ENCODE results near the gene ERGIC3.

ERGIC3 gene

DNA sequence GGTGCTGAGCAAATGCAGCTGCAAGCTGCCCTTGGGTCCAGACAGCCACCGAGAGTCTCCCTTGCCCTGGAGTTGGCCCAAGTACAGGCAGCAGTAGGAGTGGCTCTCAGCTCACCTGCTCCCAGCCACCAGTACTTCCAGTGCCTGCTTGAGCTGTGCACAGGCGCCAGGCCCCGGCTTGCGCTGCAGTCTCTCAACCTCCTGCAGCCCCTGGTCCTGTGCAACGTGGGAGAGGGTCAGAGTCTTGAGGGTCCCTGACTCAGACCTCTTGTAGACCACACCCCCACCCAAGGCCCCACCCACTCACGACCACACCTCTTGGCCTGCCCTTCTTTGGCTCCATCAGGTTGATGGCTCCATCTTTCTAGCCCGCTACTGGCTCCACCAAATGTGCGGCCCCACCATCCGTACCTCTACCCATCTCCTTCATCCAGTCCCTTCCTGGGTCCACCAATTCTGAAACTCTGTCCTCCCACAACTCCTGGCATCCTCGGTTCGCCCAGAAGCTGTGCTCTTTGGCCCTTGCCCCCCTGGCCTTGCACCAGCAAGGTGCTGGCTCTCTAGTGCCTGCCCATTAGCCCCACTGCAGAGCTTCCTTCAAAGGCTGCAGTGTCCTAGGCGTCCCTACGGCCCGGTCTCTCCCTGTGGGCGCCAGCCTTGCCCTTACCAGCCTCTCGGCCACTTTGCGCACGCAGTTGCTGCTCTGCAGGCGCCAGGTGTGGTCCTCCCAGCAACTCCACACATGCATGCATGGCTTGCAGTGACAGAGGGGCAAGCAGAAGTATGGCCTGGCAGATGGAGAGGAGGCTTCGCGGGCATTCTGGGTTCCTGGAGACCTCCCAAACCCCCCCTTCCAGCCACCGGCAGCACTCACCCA, 57.3 kb downstream of the ERGIC3 start:
- no peak for DNase-seq (ENCODE audit: low read depth)

DNA sequence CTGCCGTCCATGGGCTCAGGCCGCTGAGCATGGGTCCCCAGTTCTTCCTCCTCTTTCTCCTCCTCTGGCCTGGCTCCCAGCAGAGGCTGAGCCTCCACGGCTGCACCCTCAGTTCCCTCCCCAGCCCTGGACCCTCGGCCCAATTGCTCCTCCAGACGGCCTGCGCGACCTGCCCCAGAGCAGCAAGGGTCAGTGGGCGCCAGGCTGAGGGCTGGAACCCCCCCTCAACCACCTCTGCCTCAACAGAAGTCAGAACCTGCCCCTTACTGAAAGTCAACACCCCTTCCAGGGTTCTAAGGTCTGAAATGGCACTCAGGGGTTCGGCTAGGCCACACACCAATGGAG, 57.9 kb downstream of the ERGIC3 start:
- DNase-seq (ENCODE audit: low read depth), result no peak

DNA sequence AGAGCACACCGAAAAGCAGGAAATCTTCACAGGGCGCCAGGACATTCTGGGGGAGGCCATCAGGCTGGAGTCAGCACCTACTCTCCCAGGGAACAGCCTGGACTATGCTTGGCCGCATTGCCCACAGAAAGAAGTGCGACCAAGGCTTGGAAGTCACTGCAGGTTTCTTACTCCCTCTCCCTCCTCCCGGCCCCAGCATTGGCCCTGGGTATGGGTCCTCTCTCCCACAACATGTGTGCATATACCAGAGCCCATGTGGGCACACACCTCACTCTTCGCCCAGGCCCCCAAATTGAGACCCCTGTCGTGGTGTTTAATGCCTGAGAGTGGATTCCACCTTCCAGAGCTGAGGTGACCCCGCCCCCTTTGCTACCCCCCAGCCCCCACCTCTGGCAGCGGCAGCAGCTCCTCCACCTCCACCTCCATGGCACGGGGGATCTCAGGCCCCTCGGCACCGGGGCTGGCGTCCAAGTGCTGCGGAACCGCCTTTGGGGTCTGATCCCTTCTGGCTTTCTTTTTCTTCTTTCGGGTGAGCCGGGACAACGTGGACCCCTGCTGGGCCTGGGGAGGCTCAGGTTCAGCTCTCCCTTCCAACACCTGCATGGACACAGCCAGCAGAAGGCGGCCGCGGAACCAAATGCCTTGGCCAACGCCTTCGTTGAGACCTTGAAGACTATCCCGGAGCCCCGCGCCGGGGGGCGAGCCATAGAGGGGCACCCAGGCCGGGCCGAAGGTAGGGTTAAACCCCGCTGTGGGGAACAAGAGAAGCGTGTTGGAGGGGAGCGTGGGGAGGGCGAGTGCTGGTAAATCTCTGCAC, 58.5 kb downstream of the ERGIC3 start:
- DNase-seq (ENCODE audit: low read depth), result no peak

DNA sequence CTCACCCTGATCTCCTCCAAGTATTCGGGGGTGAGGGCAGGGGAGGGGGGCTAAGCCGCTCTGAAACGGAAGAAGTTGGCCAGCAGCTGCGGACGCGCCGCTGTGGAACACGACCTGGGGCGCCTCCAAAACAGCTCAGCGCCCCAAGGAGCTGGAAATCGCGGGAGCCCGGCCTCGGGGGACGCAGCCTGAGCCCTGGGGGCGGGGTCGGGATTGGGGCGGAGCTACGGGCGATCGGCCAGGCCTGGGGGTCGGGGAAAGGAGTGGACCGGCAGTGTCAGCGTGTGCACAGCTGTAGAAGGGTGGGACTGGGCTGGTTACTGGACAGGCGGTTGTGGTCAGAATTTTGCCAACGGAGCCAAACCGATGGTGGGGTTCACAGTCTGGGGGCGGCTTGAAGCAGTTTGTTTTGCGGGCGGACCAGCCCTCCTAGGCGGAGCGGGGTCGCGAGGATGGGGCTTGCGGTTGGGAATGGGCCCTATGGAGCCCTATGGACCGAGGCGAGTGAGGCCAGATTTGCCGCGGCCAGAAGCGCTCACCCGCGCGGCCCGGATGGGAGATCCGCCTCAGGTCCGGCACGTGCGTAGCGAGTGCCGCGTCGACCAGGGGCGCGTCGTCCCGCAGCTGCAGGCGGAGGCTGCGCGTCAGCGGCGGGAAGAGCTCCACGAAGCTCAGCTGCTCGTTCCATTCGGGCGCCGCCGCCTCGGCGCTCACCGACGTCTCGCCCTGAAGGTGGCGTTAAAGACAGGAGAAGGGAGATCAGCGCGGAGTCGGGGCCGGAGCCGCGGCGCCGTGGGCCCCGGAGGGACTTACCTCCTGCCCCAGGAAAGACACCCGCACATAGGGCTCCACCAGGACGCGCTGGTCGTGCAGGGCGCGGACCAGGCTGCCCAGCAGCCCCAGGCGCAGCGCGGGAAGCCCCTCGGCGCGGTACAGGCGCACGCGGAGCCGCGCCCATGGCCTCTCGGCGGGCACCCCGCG, 59.4 kb downstream of the ERGIC3 start:
- no peak for DNase-seq (ENCODE audit: low read depth)

DNA sequence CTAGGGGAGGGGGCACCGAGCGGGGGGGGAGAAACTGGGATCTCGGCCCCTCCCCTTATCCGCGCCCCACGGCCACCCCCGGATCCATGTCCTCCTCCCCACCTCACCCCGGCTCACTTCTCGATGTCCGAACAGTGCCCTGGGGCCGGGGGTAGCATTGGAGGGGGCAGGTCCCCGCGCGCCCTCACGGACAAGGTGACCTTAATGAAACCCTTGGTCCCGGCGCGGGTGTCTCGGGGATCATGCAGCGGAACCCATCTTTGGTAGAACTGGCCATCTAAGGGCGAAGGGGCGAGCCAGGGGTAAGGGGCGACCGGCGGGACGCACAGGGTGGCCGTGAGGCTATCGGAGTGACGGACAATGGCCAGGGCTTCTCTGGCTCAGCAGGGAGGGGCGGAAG, 60.1 kb downstream of the ERGIC3 start:
- no peak for DNase-seq (ENCODE audit: low read depth)

DNA sequence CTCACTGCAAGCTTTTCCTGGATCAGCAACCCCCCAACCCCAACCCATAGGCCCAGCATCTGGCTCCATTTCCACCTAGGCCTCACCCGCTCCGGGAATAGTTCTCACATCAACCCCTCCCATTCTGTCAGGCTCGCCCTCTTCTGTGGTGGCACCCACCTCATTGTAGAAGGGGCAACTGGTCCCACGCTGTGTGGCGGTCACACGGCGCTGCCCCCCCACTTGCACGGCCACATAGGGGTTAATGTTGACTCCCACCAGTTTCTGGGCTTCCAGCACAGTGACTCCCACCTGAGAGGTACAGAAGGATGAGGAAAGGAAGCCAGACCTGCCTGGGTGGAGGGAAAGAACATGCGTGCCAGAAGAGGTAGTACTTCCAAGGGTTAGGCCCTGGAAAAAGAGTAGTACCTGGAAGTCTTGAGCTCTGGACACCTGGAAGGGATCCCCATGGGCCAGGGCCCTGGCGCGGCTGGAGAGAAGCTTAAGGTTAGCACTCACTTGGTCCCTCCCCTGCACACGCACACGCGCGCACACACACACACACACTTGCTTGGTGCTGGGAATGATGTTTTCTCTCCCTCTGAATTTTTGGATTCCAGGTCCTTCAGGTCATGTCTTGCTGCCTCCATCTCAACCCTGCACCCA, 61.1 kb downstream of the ERGIC3 start:
- no peak for DNase-seq (ENCODE audit: low read depth)

DNA sequence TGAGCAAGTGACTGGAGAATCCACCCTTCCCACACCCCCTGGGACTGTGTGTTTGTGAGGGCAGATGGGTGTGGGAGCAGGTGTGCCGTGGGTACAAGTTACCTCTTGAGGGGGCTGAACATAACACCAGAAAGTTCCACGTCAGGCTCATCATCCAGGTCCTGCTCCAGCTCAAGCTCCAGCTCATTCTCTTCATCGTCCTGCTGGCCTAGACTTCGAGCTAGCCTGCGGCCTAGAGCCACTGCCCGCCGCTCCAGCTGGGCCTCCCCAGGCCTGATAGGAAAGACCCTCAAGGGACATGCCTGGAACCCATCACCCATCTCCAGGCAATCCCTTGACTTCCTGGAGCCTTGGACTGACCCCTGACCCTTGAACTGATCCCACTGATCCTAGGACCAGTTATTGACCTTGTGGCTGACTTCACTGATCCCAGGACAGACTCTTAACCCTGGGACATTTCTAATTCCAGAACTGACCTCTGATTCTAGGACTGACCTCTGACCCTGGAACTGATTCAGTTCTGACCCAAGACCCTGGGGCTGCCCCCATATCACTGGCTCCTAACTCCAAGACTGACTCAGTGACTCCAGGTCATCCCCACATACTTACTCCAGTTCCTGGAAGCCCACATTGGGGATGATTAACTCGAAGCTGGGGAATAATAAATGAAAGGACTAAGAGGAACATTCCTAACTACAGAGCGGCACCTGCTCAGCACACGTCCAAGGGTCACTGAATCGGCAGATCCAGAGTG, 62.0 kb downstream of the ERGIC3 start:
- no peak for DNase-seq (ENCODE audit: low read depth)

DNA sequence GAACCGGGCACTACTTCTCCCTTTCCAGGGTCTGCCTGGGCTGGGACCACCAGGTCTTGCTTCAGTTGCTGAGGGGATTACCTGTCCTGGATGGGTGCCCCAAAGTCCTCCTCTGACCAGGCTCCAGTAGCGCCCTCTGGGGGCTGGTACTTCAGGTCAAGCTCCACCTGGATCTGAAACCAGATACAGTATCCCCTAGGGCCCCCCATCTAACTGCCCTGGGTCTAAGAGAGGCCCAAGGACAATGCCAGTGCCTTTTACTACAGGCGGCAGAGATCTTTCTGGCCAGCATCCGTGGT, 62.5 kb downstream of the ERGIC3 start:
- no peak for DNase-seq (ENCODE audit: low read depth)

DNA sequence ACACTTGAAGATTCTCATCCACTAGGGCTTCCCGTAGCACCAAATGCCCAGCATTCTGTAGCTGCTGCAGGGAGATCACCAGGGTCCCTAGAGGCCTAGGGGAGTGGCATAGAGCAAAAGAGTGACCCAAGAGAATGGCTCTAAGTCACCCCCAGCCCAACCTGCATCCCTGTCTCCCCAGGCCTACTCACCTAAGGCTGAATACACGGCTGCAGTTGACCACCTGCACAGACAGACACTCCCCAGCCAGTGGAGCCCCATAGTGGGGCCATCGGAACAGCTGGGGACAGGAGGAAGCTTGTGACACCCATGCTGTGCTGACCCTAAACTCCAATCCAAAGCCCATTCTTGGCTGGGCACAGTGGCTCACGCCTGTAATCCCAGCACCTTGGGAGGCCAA, 64.2 kb downstream of the ERGIC3 start:
- no peak for DNase-seq (ENCODE audit: low read depth)
